BLaER1 treated with 17β-estradiol and CSF1 and Interleukin-3, amounts not matched to agents 10 nM and 100 nM (cell line): ENCODE results near the gene CD3E.

ENCODE experiments used
- H3K27ac ChIP-seq, 11 experiments: shearing (Covaris generic); formaldehyde crosslinking; 2 replicates each; pipeline ENCODE4 v1.8.1; 2022
- H3K27me3 ChIP-seq, 11 experiments: shearing (Covaris generic); formaldehyde crosslinking; 2 replicates each; pipeline ENCODE4 v1.8.1; 2022
- H3K36me3 ChIP-seq, 11 experiments: shearing (Covaris generic); formaldehyde crosslinking; 2 replicates each; pipeline ENCODE4 v1.8.1; 2022
- H3K4me1 ChIP-seq, 10 experiments: shearing (Covaris generic); formaldehyde crosslinking; 2 replicates each; pipeline ENCODE4 v1.8.1; 2022
- H3K4me2 ChIP-seq, 11 experiments: shearing (Covaris generic); formaldehyde crosslinking; 2 replicates each; pipeline ENCODE4 v1.8.1; 2022
- H3K4me3 ChIP-seq, 10 experiments: shearing (Covaris generic); formaldehyde crosslinking; 2 replicates each; pipeline ENCODE4 v1.8.1; 2022
- H3K9ac ChIP-seq, 11 experiments: shearing (Covaris generic); formaldehyde crosslinking; 2 replicates each; pipeline ENCODE4 v1.8.1; 2022
- H3K9me3 ChIP-seq, 11 experiments: shearing (Covaris generic); formaldehyde crosslinking; replicated peaks in 1 of 11; 2 replicates each; pipeline ENCODE4 v1.8.1; 2022
- H4K20me1 ChIP-seq, 11 experiments: shearing (Covaris generic); formaldehyde crosslinking; 2 replicates each; pipeline ENCODE4 v1.8.1; 2022
- Cebpa-rat ChIP-seq, 11 experiments: shearing (Covaris generic); IDR thresholded peaks; 2 replicates each; pipeline ENCODE4 v1.8.1; 2022

CD3E gene

DNA sequence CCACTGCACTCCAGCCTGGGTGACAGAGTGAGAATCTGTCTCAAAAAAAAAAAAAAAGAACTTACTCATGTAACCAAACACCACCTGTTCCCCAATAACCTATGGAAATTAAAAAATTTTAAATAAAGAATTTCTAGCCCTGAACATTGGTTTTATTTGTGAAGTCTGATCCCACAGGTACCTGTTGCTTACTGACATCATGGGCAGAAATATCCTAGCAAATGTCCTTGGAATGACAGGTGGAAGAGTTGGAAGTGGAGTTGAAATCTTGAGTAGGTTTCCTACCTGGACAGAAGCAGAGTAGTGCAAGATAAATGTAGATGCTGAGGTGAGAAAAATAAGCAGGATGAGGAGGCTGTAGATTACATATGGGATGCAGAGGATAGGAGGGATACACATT lies 20.8 kb downstream of the CD3E start:
- Histone ChIP-seq H4K20me1 (no peaks in the 10 kb centered on the region), H3K9me3 (peaks cover 0 to 11% (median 0%) of the 10 kb centered on the region in 11 experiments; a peak in 6 of 22 replicates), H3K9ac (no peak overlapping the region), H3K36me3 (no peaks in the 10 kb centered on the region), H3K27me3 (no peaks in the 10 kb centered on the region), H3K27ac (no peak overlapping the region), H3K4me3 (no peak overlapping the region), H3K4me1 (peaks cover 15 to 35% (median 21%) of the 10 kb centered on the region in 10 experiments), H3K4me2 (no peak overlapping the region)
- no peak for TF ChIP-seq Cebpa-rat (IDR thresholded peaks at IDR 0.05)

DNA sequence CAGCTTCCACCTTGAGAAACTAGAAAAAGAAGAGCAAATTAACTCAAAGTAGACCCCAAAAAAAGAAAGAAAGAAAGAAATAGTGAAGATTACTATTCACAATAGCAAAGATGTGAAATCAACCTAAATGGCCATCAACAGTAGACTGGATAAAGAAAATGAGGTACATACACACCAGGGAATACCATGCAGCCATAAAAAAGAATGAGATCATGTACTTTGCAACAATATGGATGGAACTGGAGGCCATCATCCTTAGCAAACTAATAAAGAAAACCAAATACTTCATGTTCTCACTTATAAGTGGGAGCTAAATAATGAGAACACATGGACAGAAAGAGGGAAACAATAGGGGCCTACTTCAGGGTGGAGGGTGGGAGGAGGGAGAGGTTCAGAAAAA lies 24.2 kb downstream of the CD3E start:
- Histone ChIP-seq H3K4me2 (no peak overlapping the region), H3K9me3 (peaks cover 4 to 22% (median 12%) of the 10 kb centered on the region in 11 experiments; a peak in 18 of 22 replicates), H3K27ac (no peak overlapping the region), H3K4me3 (no peak overlapping the region), H3K4me1 (peaks cover 0 to 6% (median 0%) of the 10 kb centered on the region in 10 experiments; a peak in 1 of 20 replicates), H4K20me1 (no peaks in the 10 kb centered on the region), H3K36me3 (no peaks in the 10 kb centered on the region), H3K27me3 (no peaks in the 10 kb centered on the region), H3K9ac (no peak overlapping the region)
- TF ChIP-seq Cebpa-rat (IDR thresholded peaks at IDR 0.05): no peak

DNA sequence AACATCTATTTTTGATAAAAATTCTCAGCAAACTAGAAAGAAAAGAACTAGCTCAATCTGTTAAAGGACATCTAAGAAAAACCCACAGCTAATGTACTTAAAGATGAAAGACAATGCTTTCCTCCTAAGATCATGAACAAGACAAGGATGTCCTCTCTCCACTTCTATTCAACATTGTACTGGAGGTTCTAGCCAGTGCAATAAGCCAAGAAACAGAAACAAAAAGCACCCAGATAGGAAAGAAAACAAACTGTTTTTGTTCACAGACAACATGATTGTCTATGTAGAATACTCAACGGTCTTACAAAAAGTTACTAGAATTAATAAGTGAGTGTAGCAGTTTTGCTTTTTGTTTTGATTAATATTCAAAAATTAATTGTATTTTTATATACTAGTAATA lies 30.2 kb downstream of the CD3E start:
- H4K20me1 ChIP-seq: no peaks in the 10 kb centered on the region
- no peak overlapping the region for H3K4me2 ChIP-seq
- no peak for TF ChIP-seq Cebpa-rat (IDR thresholded peaks at IDR 0.05)
- no peak overlapping the region for H3K9ac ChIP-seq
- no peak overlapping the region for H3K4me3 ChIP-seq
- H3K9me3 ChIP-seq: peaks cover 4 to 20% (median 11%) of the 10 kb centered on the region in 11 experiments; a peak in 18 of 22 replicates
- no peaks in the 10 kb centered on the region for H3K36me3 ChIP-seq
- H3K27me3 ChIP-seq: no peaks in the 10 kb centered on the region
- peaks cover 7 to 12% (median 9%) of the 10 kb centered on the region in 10 experiments; a peak in 18 of 20 replicates for H3K4me1 ChIP-seq
- H3K27ac ChIP-seq: no peak overlapping the region

DNA sequence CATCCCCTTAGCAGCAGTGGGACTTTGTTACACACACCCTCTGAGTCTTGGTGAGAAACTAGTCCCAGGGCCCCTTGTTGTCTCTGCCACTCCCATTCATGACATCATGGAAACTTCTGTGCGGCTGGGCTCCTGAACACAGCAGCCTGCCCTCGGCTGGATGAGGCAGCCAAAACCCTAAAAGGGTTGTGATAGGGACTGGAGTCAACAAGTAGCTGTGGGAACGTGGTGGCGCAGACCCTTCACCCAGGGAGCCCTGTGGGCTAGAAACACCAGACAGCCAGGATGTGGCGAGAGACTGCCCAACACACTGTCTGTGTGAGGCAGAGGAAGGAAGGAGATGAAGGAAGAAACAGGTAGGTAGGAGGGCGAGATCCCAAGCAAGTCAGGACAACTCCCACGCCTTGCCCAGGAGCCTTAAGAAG lies 34.1 kb downstream of the CD3E start:
- H3K4me3 ChIP-seq: no peak overlapping the region
- TF ChIP-seq Cebpa-rat (IDR thresholded peaks at IDR 0.05): no peak
- H3K9ac ChIP-seq: no peak overlapping the region
- peak overlapping the region; percentile 20 to 62 (median 42) for H3K4me2 ChIP-seq
- H3K4me1 ChIP-seq: peaks cover 7 to 12% (median 9%) of the 10 kb centered on the region in 10 experiments; a peak in 18 of 20 replicates
- no peaks in the 10 kb centered on the region for H4K20me1 ChIP-seq
- peaks cover 0 to 2% (median 0%) of the 10 kb centered on the region in 11 experiments; a peak in 2 of 22 replicates for H3K9me3 ChIP-seq
- H3K27me3 ChIP-seq: no peaks in the 10 kb centered on the region
- no peak overlapping the region for H3K27ac ChIP-seq
- no peaks in the 10 kb centered on the region for H3K36me3 ChIP-seq

DNA sequence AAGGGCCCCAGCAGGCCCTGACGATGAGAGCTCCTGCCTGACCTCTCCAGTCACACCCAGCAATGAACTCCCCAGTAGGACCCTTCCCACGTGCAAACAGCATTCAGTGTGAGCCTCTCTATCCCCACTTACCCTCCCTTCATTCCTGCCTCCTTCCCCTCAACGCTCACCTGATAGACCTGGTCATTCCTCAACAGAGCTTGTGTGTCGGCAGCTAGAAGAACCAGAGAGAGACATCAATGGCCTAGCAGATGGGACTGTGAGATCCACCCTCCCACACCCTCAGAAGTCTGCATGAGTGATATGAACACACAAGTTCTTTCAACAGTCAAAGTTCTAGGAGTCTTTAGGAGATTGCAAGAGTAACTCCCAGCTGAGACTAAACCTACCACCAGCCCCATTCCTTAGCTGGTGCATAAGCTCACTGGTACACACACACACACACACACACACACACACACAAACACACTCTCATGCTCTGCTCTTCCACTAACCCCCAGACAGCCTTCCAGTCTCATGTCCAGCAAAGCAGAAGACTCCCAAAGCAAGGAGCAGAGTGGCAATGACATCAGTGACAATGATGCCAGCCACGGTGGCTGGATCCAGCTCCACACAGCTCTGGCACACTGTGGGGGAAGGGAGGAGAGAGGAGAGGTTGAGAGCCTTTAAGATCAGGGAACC lies 34.9 kb downstream of the CD3E start:
- no peak overlapping the region for H3K9ac ChIP-seq
- H3K27me3 ChIP-seq: no peaks in the 10 kb centered on the region
- no peak for TF ChIP-seq Cebpa-rat (IDR thresholded peaks at IDR 0.05)
- no peaks in the 10 kb centered on the region for H3K9me3 ChIP-seq
- peaks cover 7 to 12% (median 9%) of the 10 kb centered on the region in 10 experiments; a peak in 18 of 20 replicates for H3K4me1 ChIP-seq
- no peaks in the 10 kb centered on the region for H3K36me3 ChIP-seq
- no peak overlapping the region for H3K27ac ChIP-seq
- H4K20me1 ChIP-seq: no peaks in the 10 kb centered on the region
- H3K4me3 ChIP-seq: no peak overlapping the region
- peak overlapping the region in 9 of 11 experiments; percentile 26 to 62 (median 51); a peak in 13 of 22 replicates for H3K4me2 ChIP-seq

DNA sequence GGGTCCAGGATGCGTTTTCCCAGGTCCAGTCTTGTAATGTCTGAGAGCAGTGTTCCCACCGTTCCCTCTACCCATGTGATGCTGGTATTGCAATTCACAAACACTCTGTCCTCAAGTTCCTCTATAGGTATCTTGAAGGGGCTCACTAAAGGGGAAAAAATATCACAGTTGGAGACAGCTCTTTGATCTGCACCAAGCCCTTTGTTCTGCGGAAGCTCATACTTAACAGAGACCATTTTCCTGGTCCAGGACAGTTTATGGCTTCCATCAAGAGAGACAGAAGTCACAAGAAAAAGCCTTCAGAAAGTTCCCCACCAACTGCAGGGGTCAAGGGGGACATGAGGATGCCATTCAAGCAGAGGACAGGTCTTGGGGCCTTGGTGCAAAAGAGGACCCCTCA lies 35.9 kb downstream of the CD3E start:
- Histone ChIP-seq H3K9ac (no peak overlapping the region), H4K20me1 (no peaks in the 10 kb centered on the region), H3K27ac (no peak overlapping the region), H3K9me3 (no peaks in the 10 kb centered on the region), H3K4me2 (no peak overlapping the region), H3K27me3 (no peaks in the 10 kb centered on the region), H3K4me1 (peaks cover 7 to 12% (median 9%) of the 10 kb centered on the region in 10 experiments; a peak in 18 of 20 replicates), H3K4me3 (no peak overlapping the region), H3K36me3 (no peaks in the 10 kb centered on the region)
- TF ChIP-seq Cebpa-rat (IDR thresholded peaks at IDR 0.05): no peak

DNA sequence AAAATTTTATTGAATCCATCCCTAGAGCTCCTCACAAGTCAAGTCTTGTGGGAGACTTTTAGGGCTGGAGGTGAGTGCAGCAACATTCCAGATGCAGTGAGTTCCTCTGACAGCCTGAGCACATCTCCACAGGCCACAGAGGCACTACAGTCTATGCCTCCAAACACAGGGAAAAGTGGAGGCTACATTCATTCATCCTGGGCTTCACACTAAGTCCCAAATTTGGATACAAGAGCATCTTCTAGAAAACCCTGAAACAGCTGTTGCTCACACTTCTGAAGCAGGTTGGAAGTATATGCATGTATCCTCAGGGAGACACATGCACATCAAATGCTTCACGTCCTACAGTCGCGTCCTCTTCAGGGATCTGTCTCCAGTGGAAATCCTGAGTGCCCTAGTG lies 36.7 kb downstream of the CD3E start:
- H4K20me1 ChIP-seq: no peaks in the 10 kb centered on the region
- TF ChIP-seq Cebpa-rat (IDR thresholded peaks at IDR 0.05): no peak
- H3K4me1 ChIP-seq: peaks cover 7 to 12% (median 9%) of the 10 kb centered on the region in 10 experiments; a peak in 18 of 20 replicates
- no peaks in the 10 kb centered on the region for H3K36me3 ChIP-seq
- no peak overlapping the region for H3K4me3 ChIP-seq
- no peak overlapping the region for H3K4me2 ChIP-seq
- H3K9ac ChIP-seq: no peak overlapping the region
- H3K27ac ChIP-seq: no peak overlapping the region
- no peaks in the 10 kb centered on the region for H3K27me3 ChIP-seq
- no peaks in the 10 kb centered on the region for H3K9me3 ChIP-seq

DNA sequence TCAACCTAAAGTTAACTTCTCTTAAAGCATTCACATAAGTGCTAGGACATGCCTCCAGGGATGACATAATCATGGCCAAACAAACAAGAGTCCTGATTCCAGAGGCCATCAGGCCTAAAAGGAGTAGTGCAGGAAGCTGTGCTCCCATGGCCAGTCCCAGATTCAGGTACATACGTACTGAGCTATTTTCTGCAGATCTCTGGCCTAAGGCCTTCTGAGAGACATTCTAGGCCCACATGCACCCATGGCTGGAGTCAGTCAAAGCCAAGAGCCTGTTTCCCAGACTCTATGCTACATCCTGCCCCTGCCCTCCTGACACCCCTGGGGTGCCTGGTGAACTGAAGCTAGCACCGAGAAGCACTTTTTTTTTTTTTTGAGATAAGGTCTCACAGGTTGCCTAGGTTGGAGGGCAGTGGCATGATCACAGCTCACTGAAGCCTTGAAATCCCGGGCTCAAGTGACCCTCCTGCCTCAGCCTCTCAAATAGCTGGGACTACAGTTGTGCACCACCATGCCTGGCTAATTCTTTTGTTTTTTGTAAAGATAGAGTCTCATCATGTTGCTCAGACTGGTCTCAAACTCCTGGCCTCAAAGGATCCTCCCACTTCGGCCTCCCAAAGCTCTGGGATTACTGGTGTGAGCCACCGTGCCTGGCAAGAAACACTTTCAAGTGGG lies 37.4 kb downstream of the CD3E start:
- Histone ChIP-seq H3K4me2 (no peak overlapping the region), H4K20me1 (no peaks in the 10 kb centered on the region), H3K4me1 (peaks cover 7 to 12% (median 9%) of the 10 kb centered on the region in 10 experiments; a peak in 18 of 20 replicates), H3K4me3 (no peak overlapping the region), H3K9ac (no peak overlapping the region), H3K36me3 (no peaks in the 10 kb centered on the region), H3K9me3 (no peaks in the 10 kb centered on the region), H3K27ac (no peak overlapping the region), H3K27me3 (no peaks in the 10 kb centered on the region)
- no peak for TF ChIP-seq Cebpa-rat (IDR thresholded peaks at IDR 0.05)

DNA sequence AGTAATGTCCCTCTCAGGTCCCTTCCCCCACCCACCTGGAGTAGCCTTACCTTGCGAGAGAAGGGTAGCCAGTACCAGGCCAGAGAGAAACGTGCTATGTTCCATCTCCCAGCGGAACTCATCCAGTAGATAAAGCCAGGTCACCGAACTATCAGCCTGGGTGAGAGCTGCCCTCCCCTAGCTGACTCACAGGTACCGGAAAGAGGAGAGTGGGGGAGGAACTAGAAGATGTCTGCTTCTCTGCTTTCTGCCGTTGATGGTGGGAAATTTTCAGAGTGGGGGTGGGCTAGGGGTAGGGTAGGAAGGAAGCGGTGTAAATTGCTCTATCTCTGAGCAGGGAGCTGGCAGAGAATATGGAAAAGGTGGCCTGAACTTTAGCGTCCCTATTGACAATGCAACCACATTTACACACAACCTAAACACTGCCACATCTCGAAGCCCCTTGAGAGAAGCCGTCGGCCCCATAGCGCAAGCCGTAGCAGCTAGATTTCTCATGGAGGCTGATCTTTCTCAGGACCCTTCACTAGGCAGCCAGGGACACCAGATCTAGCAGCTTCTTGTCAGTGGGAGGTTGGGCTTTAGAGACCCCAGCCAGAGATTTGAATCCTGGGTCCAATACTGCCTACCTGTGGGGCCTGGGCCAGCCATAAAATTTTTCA lies 38.1 kb downstream of the CD3E start, which contains the start of gene CD3D:
Gene CD3D (minus strand): TSS at position 203 of the 659 bp plus-strand sequence. CDS start 98 bp downstream, at position 105.
- TF ChIP-seq Cebpa-rat (IDR thresholded peaks at IDR 0.05): no peak
- H3K27me3 ChIP-seq: no peaks in the 10 kb centered on the region
- no peaks in the 10 kb centered on the region for H3K9me3 ChIP-seq
- H3K4me1 ChIP-seq: peaks cover 7 to 12% (median 9%) of the 10 kb centered on the region in 10 experiments; a peak in 18 of 20 replicates
- H3K4me3 ChIP-seq: no peak within 1 kb of the TSS
- no peaks in the 10 kb centered on the region for H3K36me3 ChIP-seq
- no peaks in the 10 kb centered on the region for H4K20me1 ChIP-seq
- no peak within 1 kb of the TSS for H3K9ac ChIP-seq
- H3K27ac ChIP-seq: no peak within 1 kb of the TSS
- H3K4me2 ChIP-seq: no peak within 1 kb of the TSS
